ENCODE results near the gene CRYBA4.

Gene CRYBA4

GRCh38 chr22:26651815-26652214 lies 30.1 kb downstream of the CRYBA4 start:
- in situ Hi-C loops (cut with MboI; ENCODE audit: low pct_unique_long_range_greater_than_20kb, low sequenced_read_pairs) = no loop called here
- DNase-seq = no peak

- no peak for DNase-seq
- in situ Hi-C loops (cut with MboI; ENCODE audit: low pct_unique_long_range_greater_than_20kb, low sequenced_read_pairs) = no loop called here
Observed at GRCh38 chr22:26656891-26657851, 35.4 kb downstream of the CRYBA4 start, which contains the start of gene MIAT. TSS of gene MIAT (plus strand) at chr22:26657588.

- DNase-seq = no peak
- in situ Hi-C loops (cut with MboI; ENCODE audit: low pct_unique_long_range_greater_than_20kb, low sequenced_read_pairs) = no loop called here
Observed at GRCh38 chr22:26658161-26658560, 36.4 kb downstream of the CRYBA4 start.

- DNase-seq = peak; percentile 82
- in situ Hi-C loops (cut with MboI; ENCODE audit: low pct_unique_long_range_greater_than_20kb, low sequenced_read_pairs) = no loop called here
Observed at GRCh38 chr22:26658671-26659478, 37.1 kb downstream of the CRYBA4 start.

GRCh38 chr22:26660356-26660755 lies 38.6 kb downstream of the CRYBA4 start:
- no peak for DNase-seq
- in situ Hi-C loops (cut with MboI; ENCODE audit: low pct_unique_long_range_greater_than_20kb, low sequenced_read_pairs) = no loop called here

GRCh38 chr22:26660961-26661578 lies 39.3 kb downstream of the CRYBA4 start:
- no peak for DNase-seq

GRCh38 chr22:26662160-26662559 lies 40.4 kb downstream of the CRYBA4 start:
- in situ Hi-C loops (cut with MboI; ENCODE audit: low pct_unique_long_range_greater_than_20kb, low sequenced_read_pairs) = no loop called here
- DNase-seq = no peak

More at GRCh38 chr22:26660961-26661578, 39.3 kb downstream of the CRYBA4 start:
- in situ Hi-C loops (cut with MboI; ENCODE audit: low pct_unique_long_range_greater_than_20kb, low sequenced_read_pairs) = no loop called here

- in situ Hi-C loops (cut with MboI; ENCODE audit: low pct_unique_long_range_greater_than_20kb, low sequenced_read_pairs) = no loop called here
- DNase-seq = no peak
Observed at GRCh38 chr22:26663374-26663923, 41.7 kb downstream of the CRYBA4 start.

GRCh38 chr22:26665813-26666231 lies 44.1 kb downstream of the CRYBA4 start:
- no peak for DNase-seq

GRCh38 chr22:26667140-26667539 lies 45.4 kb downstream of the CRYBA4 start:
- DNase-seq = no peak
- in situ Hi-C loops (cut with MboI; ENCODE audit: low pct_unique_long_range_greater_than_20kb, low sequenced_read_pairs) = no loop called here

More at GRCh38 chr22:26665813-26666231, 44.1 kb downstream of the CRYBA4 start:
- in situ Hi-C loops (cut with MboI; ENCODE audit: low pct_unique_long_range_greater_than_20kb, low sequenced_read_pairs) = no loop called here

GRCh38 chr22:26669060-26669481 lies 47.3 kb downstream of the CRYBA4 start:
- in situ Hi-C loops (cut with MboI; ENCODE audit: low pct_unique_long_range_greater_than_20kb, low sequenced_read_pairs) = no loop called here
- peak; percentile 68 for DNase-seq

GRCh38 chr22:26670459-26670858 lies 48.7 kb downstream of the CRYBA4 start:
- in situ Hi-C loops (cut with MboI; ENCODE audit: low pct_unique_long_range_greater_than_20kb, low sequenced_read_pairs) = no loop called here
- DNase-seq = no peak

GRCh38 chr22:26671317-26672059 lies 49.7 kb downstream of the CRYBA4 start:
- in situ Hi-C loops (cut with MboI; ENCODE audit: low pct_unique_long_range_greater_than_20kb, low sequenced_read_pairs) = no loop called here
- peak; percentile 32 for DNase-seq

GRCh38 chr22:26672060-26672471 lies 50.3 kb downstream of the CRYBA4 start:
- DNase-seq = no peak
- in situ Hi-C loops (cut with MboI; ENCODE audit: low pct_unique_long_range_greater_than_20kb, low sequenced_read_pairs) = no loop called here

GRCh38 chr22:26672590-26673468 lies 51.1 kb downstream of the CRYBA4 start:
- peak; percentile 98 for DNase-seq
- in situ Hi-C loops (cut with MboI; ENCODE audit: low pct_unique_long_range_greater_than_20kb, low sequenced_read_pairs) = no loop called here

- in situ Hi-C loops (cut with MboI; ENCODE audit: low pct_unique_long_range_greater_than_20kb, low sequenced_read_pairs) = no loop called here
- no peak for DNase-seq
Observed at GRCh38 chr22:26673486-26673885, 51.7 kb downstream of the CRYBA4 start.

All from KBM-7 (cell line).